Panc1 (cell line): ENCODE results near the gene POLR3B. TPM values are rescaled to one million over a fixed set of nuclear protein-coding genes. Genes with fewer than 3 reads are reported as not detected.

ENCODE experiments used
- ATAC-seq: fragments of 200-7000 bp; cut with Tn5 transposase; 2 replicates; pipeline ENCODE4 v1.9.1; 2020; ENCODE audit warnings: mild to moderate bottlenecking, moderate library complexity
- BruUV-seq: library from RNA; stranded (reverse); fragments of 400-500 nt; replicated peaks from 2 replicates; lab custom pipeline; 2021; lab: Mats Ljungman, UMichigan
- CTCF ChIA-PET: fragments of 300-600 bp; sonication (Branson Sonifier 250); formaldehyde crosslinking; loops from one replicate; lab custom pipeline; 2022; ENCODE audit warnings: antibody characterized with exemption; lab: Charles Lee
- POLR2A ChIA-PET: fragments of 300-600 bp; sonication (Branson Sonifier 250); formaldehyde crosslinking; loops from one replicate; lab custom pipeline; 2022; ENCODE audit warnings: antibody characterized with exemption; lab: Charles Lee
- DNase-seq: peaks from one replicate; pipeline ENCODE4 v3.0.0-alpha.2; 2010; ENCODE audit warnings: low read depth, low spot score
- H3K27ac ChIP-seq: 2 replicates; pipeline ENCODE4 v1.5.1; 2011; ENCODE audit warnings: mild to moderate bottlenecking, low read length, inconsistent platforms
- H3K27me3 ChIP-seq: fragments of 200-500 bp; sonication (Bioruptor generic); 2 replicates; pipeline ENCODE4 v1.6.0; 2014; ENCODE audit warnings: low read length, inconsistent platforms; ENCODE audit not compliant: control insufficient read depth, insufficient read depth
- H3K36me3 ChIP-seq: fragments of 200-500 bp; sonication (Bioruptor generic); 2 replicates; pipeline ENCODE4 v1.5.1; 2014; ENCODE audit warnings: inconsistent platforms, mild to moderate bottlenecking, low read length, moderate library complexity; ENCODE audit not compliant: control insufficient read depth, insufficient read depth
- H3K4me1 ChIP-seq: 2 replicates; pipeline ENCODE4 v1.5.1; 2011; ENCODE audit warnings: inconsistent platforms, mild to moderate bottlenecking, low read length, moderate library complexity; ENCODE audit not compliant: control insufficient read depth, insufficient read depth
- H3K4me3 ChIP-seq, 2 experiments: 2 replicates each; pipeline ENCODE4 v1.5.1; 2011 to 2012; ENCODE audit warnings: low read depth in 2 of 2, low read length in 2 of 2, mild to moderate bottlenecking in 2 of 2, inconsistent platforms in 1 of 2, moderate library complexity in 1 of 2
- H3K9me3 ChIP-seq: fragments of 200-500 bp; sonication (Bioruptor generic); 2 replicates; pipeline ENCODE4 v1.5.1; 2014; ENCODE audit warnings: low read depth, mild to moderate bottlenecking, inconsistent platforms, low read length, moderate library complexity; ENCODE audit not compliant: control insufficient read depth, insufficient read depth
- CTCF ChIP-seq: fragments of 450-650 bp; IDR thresholded peaks from 2 replicates; pipeline ENCODE4 v1.5.1; 2017; ENCODE audit warnings: mild to moderate bottlenecking
- POLR2AphosphoS5 ChIP-seq: IDR thresholded peaks from 2 replicates; pipeline ENCODE4 v1.6.1; 2012; ENCODE audit warnings: mild to moderate bottlenecking, low read depth, low read length, moderate library complexity
- REST ChIP-seq, 2 experiments: IDR thresholded peaks; 2 replicates each; pipeline ENCODE4 v1.6.1; 2011 to 2012; ENCODE audit warnings: low read depth in 2 of 2, control low read depth in 1 of 2, low read length in 1 of 2, mild to moderate bottlenecking in 1 of 2, moderate library complexity in 1 of 2; ENCODE audit not compliant: insufficient read depth in 1 of 2
- SIN3A ChIP-seq: IDR thresholded peaks from 2 replicates; pipeline ENCODE4 v1.6.1; 2012; ENCODE audit warnings: low read depth, mild to moderate bottlenecking, low read length, moderate library complexity, borderline replicate concordance; ENCODE audit not compliant: insufficient read depth
- TCF7L2 ChIP-seq: IDR thresholded peaks from 2 replicates; pipeline ENCODE4 v1.6.1; 2011; ENCODE audit warnings: mild to moderate bottlenecking, low read depth, low read length, inconsistent platforms
- in situ Hi-C: cut with HindIII; loops from 2 replicates; pipeline ENCODE4 v1.10.0; 2016; ENCODE audit warnings: low sequenced_read_pairs, low pct_unique_long_range_greater_than_20kb
- intact Hi-C: fragments of 100-400 bp; cut with micrococcal nuclease; formaldehyde crosslinking; loops from one replicate; pipeline ENCODE4 v1.10.0; 2022; ENCODE audit not compliant: unreplicated experiment
- total RNA-seq: library from RNA; stranded (reverse); gene quantifications from one replicate; pipeline ENCODE4 v1.2.1, GENCODE V29; 2021; ENCODE audit not compliant: unreplicated experiment

The POLR3B gene
- total RNA-seq, 1 experiment from 2014 or later, result 8.2 TPM

- no peak for DNase-seq
- H3K27me3 ChIP-seq, result no peaks in the 10 kb centered on the region
- CTCF ChIA-PET, result no interaction called here
- in situ Hi-C loops (no loop called here), intact Hi-C loops (no loop called here)
- no peaks in the 10 kb centered on the region for H3K9me3 ChIP-seq
- no peak for TF ChIP-seq CTCF
- no peak for TF ChIP-seq POLR2AphosphoS5
- TF ChIP-seq SIN3A, result no peak
- no peak for TF ChIP-seq REST (IDR thresholded peaks at IDR 0.05; ENCODE audit: insufficient read depth in 1 of 2, low read depth in 2 of 2, low read length in 1 of 2)
- no peak for TF ChIP-seq TCF7L2
- no peak for ATAC-seq
- H3K27ac ChIP-seq, result no peak overlapping the region
- no peaks in the 10 kb centered on the region for H3K4me1 ChIP-seq
- H3K36me3 ChIP-seq, result no peaks in the 10 kb centered on the region
- BruUV-seq, result no TSS peak
- POLR2A ChIA-PET, result no interaction called here
- H3K4me3 ChIP-seq, result no peak overlapping the region
Observed at GRCh38 chr12:106487664-106488063, 130.1 kb downstream of the POLR3B start.

- CTCF ChIA-PET, result no interaction called here
- intact Hi-C loops (no loop called here), in situ Hi-C loops (no loop called here)
- Histone ChIP-seq H3K9me3 (no peaks in the 10 kb centered on the region), H3K27ac (no peak overlapping the region), H3K36me3 (no peaks in the 10 kb centered on the region), H3K4me3 (no peak overlapping the region), H3K4me1 (no peaks in the 10 kb centered on the region), H3K27me3 (no peaks in the 10 kb centered on the region)
- no peak for TF ChIP-seq REST (IDR thresholded peaks at IDR 0.05; ENCODE audit: insufficient read depth in 1 of 2, low read depth in 2 of 2, low read length in 1 of 2)
- TF ChIP-seq POLR2AphosphoS5, result no peak
- no peak for TF ChIP-seq TCF7L2
- no peak for TF ChIP-seq SIN3A
- no peak for TF ChIP-seq CTCF
- ATAC-seq (no peak), DNase-seq (no peak)
- POLR2A ChIA-PET, result no interaction called here
- BruUV-seq, result no TSS peak
Observed at GRCh38 chr12:106488884-106489283, 131.3 kb downstream of the POLR3B start.
